Measurements from ENCODE around the gene SRSF8. TPM values are rescaled to one million over a fixed set of nuclear protein-coding genes. Genes with fewer than 3 reads are reported as not detected.
"Not testable (repeated sequence)": the region's sequence is repeated elsewhere in the genome, so short reads cannot be mapped to it uniquely, and the experiment has no call there.

SRSF8 gene
- total and polyA plus RNA-seq, 2 donors (not counting 1 experiment from before 2014, with no cell fraction given), result 44.4 to 69.5 TPM

DNA sequence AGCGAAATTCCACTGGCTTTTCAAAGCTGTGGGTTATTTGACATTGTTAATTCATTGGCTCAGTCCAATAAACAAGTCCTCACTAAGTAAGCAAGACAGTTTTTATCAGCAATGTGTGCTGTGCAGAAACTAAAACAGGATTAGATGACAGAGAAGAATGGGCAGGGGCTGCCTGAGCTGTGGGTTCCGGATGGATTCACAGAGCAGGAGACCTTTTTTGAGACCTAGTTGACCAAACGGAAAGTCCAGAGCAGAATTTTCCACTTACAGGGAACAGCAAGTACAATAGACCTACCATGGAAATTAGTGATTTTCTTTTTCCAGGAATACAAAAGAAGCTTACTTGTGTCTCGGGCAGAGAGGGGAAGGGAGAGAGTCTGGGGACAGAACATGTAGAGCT is 22.7 kb upstream of the SRSF8 start:
- no peaks in the 10 kb centered on the region for H4K20me1 ChIP-seq (ENCODE audit: control insufficient read depth, insufficient read depth, low read length, poor library complexity, severe bottlenecking)
- Mint-ChIP-seq H3K4me3 (no peak overlapping the region), H3K9me3 (ENCODE audit: insufficient read depth) (no peaks in the 10 kb centered on the region), H3K4me1 (no peaks in the 10 kb centered on the region), H3K27me3 (peaks cover 53% of the 10 kb centered on the region), H3K27ac (no peak overlapping the region)
- CTCF ChIA-PET, result interaction anchor here (1.4 kb wide), 1 partner anchor 23 kb away, joined by 3 read pairs; no protein-coding TSS in a partner anchor
- no peak for TF ChIP-seq EZH2 (IDR thresholded peaks at IDR 0.05; ENCODE audit: borderline replicate concordance, insufficient read depth, low read depth, low read length, poor library complexity, severe bottlenecking)
- TF ChIP-seq, protein P1, sequence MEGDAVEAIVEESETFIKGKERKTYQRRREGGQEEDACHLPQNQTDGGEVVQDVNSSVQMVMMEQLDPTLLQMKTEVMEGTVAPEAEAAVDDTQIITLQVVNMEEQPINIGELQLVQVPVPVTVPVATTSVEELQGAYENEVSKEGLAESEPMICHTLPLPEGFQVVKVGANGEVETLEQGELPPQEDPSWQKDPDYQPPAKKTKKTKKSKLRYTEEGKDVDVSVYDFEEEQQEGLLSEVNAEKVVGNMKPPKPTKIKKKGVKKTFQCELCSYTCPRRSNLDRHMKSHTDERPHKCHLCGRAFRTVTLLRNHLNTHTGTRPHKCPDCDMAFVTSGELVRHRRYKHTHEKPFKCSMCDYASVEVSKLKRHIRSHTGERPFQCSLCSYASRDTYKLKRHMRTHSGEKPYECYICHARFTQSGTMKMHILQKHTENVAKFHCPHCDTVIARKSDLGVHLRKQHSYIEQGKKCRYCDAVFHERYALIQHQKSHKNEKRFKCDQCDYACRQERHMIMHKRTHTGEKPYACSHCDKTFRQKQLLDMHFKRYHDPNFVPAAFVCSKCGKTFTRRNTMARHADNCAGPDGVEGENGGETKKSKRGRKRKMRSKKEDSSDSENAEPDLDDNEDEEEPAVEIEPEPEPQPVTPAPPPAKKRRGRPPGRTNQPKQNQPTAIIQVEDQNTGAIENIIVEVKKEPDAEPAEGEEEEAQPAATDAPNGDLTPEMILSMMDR (IDR thresholded peaks at IDR 0.05), result no peak
- H3K9ac ChIP-seq (ENCODE audit: low read length), result no peak overlapping the region
- no peaks in the 10 kb centered on the region for H3K36me3 ChIP-seq (replicated peaks in 1 of 2; ENCODE audit: control extremely low read depth in 1 of 2, control insufficient read depth in 1 of 2, extremely low read depth in 1 of 2, insufficient read depth in 2 of 2, low read length in 1 of 2)
- H3K27ac ChIP-seq (ENCODE audit: low read length in 2 of 2), result no peak overlapping the region
- H2AFZ ChIP-seq (ENCODE audit: insufficient read depth, low read depth, low read length, poor library complexity, severe bottlenecking), result no peak overlapping the region
- H3K79me2 ChIP-seq (ENCODE audit: control insufficient read depth, insufficient read depth, low read length), result no peaks in the 10 kb centered on the region
- no peak overlapping the region for H3K4me2 ChIP-seq (replicated peaks; ENCODE audit: low read depth, low read length, poor library complexity, severe bottlenecking)
- H3K9me3 ChIP-seq (ENCODE audit: control extremely low read depth in 1 of 3, control insufficient read depth in 2 of 3, insufficient read depth in 1 of 3, low read length in 2 of 3), result no peaks in the 10 kb centered on the region
- DNase-seq, result no peak
- peaks cover 0 to 12% (median 8%) of the 10 kb centered on the region in 4 experiments for H3K27me3 ChIP-seq (replicated peaks in 1 of 4; ENCODE audit: control extremely low read depth in 1 of 4, control insufficient read depth in 3 of 4, insufficient read depth in 4 of 4, low read length in 3 of 4)
- POLR2A ChIA-PET, result no interaction called here
- 100% methylated on average over 2 of the region's 4 CpGs for WGBS (ENCODE audit: insufficient coverage)
- no peaks in the 10 kb centered on the region for H3K4me1 ChIP-seq (ENCODE audit: control insufficient read depth in 2 of 2, insufficient read depth in 2 of 2, low read length in 2 of 2)
- no peak overlapping the region for H3K4me3 ChIP-seq (ENCODE audit: control extremely low read depth in 1 of 5, extremely low read depth in 1 of 5, insufficient read depth in 1 of 5, low read depth in 2 of 5, low read length in 4 of 5)
- intact Hi-C loops (cut with micrococcal nuclease), result no loop called here
- ATAC-seq (ENCODE audit: low read depth), result no peak

DNA sequence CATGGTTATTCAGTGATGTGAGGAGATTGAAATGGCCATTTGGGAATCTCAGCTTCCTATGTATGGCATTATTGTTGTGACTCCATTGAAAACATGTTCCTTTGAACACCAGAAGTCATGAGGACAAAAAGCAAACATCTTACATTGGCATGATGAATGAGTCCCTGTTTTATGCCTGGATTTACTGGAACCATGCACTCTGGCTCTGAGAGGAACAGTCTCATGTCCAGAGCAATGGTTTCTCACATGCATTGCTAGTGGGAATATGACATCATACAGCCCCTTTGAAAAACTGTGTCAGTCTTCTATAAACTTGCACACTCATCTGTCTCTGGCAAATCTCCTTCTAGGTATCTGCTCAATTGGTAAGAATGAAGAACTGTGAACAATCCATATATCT is 20.9 kb upstream of the SRSF8 start:
- CTCF ChIA-PET, result interaction anchor here (0.6 kb wide), 1 partner anchor 1465 kb away, joined by 3 read pairs; no protein-coding TSS in a partner anchor
- Histone ChIP-seq H3K4me1 (ENCODE audit: control insufficient read depth in 2 of 2, insufficient read depth in 2 of 2, low read length in 2 of 2) (no peaks in the 10 kb centered on the region), H3K9ac (ENCODE audit: low read length) (no peak overlapping the region), H3K4me2 (replicated peaks; ENCODE audit: low read depth, low read length, poor library complexity, severe bottlenecking) (no peak overlapping the region), H3K27ac (ENCODE audit: low read length in 2 of 2) (no peak overlapping the region), H4K20me1 (ENCODE audit: control insufficient read depth, insufficient read depth, low read length, poor library complexity, severe bottlenecking) (no peaks in the 10 kb centered on the region), H3K79me2 (ENCODE audit: control insufficient read depth, insufficient read depth, low read length) (no peaks in the 10 kb centered on the region), H2AFZ (ENCODE audit: insufficient read depth, low read depth, low read length, poor library complexity, severe bottlenecking) (no peak overlapping the region), H3K9me3 (ENCODE audit: control extremely low read depth in 1 of 3, control insufficient read depth in 2 of 3, insufficient read depth in 1 of 3, low read length in 2 of 3) (no peaks in the 10 kb centered on the region), H3K27me3 (replicated peaks in 1 of 4; ENCODE audit: control extremely low read depth in 1 of 4, control insufficient read depth in 3 of 4, insufficient read depth in 4 of 4, low read length in 3 of 4) (peaks cover 0 to 15% (median 7%) of the 10 kb centered on the region in 4 experiments), H3K36me3 (replicated peaks in 1 of 2; ENCODE audit: control extremely low read depth in 1 of 2, control insufficient read depth in 1 of 2, extremely low read depth in 1 of 2, insufficient read depth in 2 of 2, low read length in 1 of 2) (no peaks in the 10 kb centered on the region), H3K4me3 (ENCODE audit: control extremely low read depth in 1 of 5, extremely low read depth in 1 of 5, insufficient read depth in 1 of 5, low read depth in 2 of 5, low read length in 4 of 5) (no peak overlapping the region)
- Mint-ChIP-seq H3K27me3 (peaks cover 53% of the 10 kb centered on the region), H3K27ac (no peak overlapping the region), H3K4me3 (no peak overlapping the region), H3K4me1 (no peaks in the 10 kb centered on the region), H3K9me3 (ENCODE audit: insufficient read depth) (no peaks in the 10 kb centered on the region)
- ATAC-seq (ENCODE audit: low read depth) (no peak), DNase-seq (no peak)
- TF ChIP-seq EZH2 (IDR thresholded peaks at IDR 0.05; ENCODE audit: borderline replicate concordance, insufficient read depth, low read depth, low read length, poor library complexity, severe bottlenecking), result no peak
- TF ChIP-seq, protein P1 (IDR thresholded peaks at IDR 0.05), result no peak
- POLR2A ChIA-PET, result no interaction called here
- intact Hi-C loops (cut with micrococcal nuclease), result no loop called here

DNA sequence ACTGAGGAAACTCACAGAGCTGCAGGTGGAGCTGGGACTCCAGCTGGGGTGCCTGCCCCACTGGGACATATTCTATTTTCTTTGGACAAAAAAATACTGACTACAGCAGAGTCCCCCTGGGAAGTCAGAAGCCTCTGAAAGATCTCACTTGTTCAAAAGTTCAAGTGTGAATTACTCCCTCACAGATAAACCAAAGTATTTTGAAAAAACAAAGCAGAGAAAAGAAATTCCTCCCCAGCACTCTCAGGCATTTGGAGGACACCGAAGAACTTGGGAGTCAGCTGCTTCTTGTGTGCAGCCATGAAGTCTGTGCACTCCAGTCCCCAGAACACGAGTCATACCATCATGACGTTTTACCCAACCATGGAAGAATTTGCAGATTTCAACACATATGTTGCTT is 17.6 kb upstream of the SRSF8 start, which contains the start of gene KDM4F:
Gene KDM4F, plus strand, starts transcription at position 301 of the 400 bp plus-strand sequence.
- intact Hi-C loops (cut with micrococcal nuclease); H3K9me3 Mint-ChIP-seq (ENCODE audit: insufficient read depth); ATAC-seq (ENCODE audit: low read depth); H3K9ac ChIP-seq (ENCODE audit: low read length); H3K79me2 ChIP-seq (ENCODE audit: control insufficient read depth, insufficient read depth, low read length); H3K4me3 Mint-ChIP-seq; H3K4me2 ChIP-seq (replicated peaks; ENCODE audit: low read depth, low read length, poor library complexity, severe bottlenecking); POLR2A ChIA-PET; CTCF ChIA-PET; H3K36me3 ChIP-seq (replicated peaks in 1 of 2; ENCODE audit: control extremely low read depth in 1 of 2, control insufficient read depth in 1 of 2, extremely low read depth in 1 of 2, insufficient read depth in 2 of 2, low read length in 1 of 2); H3K4me3 ChIP-seq (ENCODE audit: control extremely low read depth in 1 of 5, extremely low read depth in 1 of 5, insufficient read depth in 1 of 5, low read depth in 2 of 5, low read length in 4 of 5); H3K9me3 ChIP-seq (ENCODE audit: control extremely low read depth in 1 of 3, control insufficient read depth in 2 of 3, insufficient read depth in 1 of 3, low read length in 2 of 3); H3K27ac ChIP-seq (ENCODE audit: low read length in 2 of 2); H2AFZ ChIP-seq (ENCODE audit: insufficient read depth, low read depth, low read length, poor library complexity, severe bottlenecking); DNase-seq; H3K27ac Mint-ChIP-seq; H3K4me1 ChIP-seq (ENCODE audit: control insufficient read depth in 2 of 2, insufficient read depth in 2 of 2, low read length in 2 of 2); H3K27me3 ChIP-seq (replicated peaks in 1 of 4; ENCODE audit: control extremely low read depth in 1 of 4, control insufficient read depth in 3 of 4, insufficient read depth in 4 of 4, low read length in 3 of 4); H3K4me1 Mint-ChIP-seq; H4K20me1 ChIP-seq (ENCODE audit: control insufficient read depth, insufficient read depth, low read length, poor library complexity, severe bottlenecking): not testable (repeated sequence)
- H3K27me3 Mint-ChIP-seq, result peaks cover 43% of the 10 kb centered on the region
- no CpG with 5 or more reads among the region's 3 CpGs for WGBS (ENCODE audit: insufficient coverage)

Data from B cell (primary cell).